AG20443 (cell line): ENCODE results near the gene LYRM4.
"Not testable (repeated sequence)": the region's sequence is repeated elsewhere in the genome, so short reads cannot be mapped to it uniquely, and the experiment has no call there.

Experiments used
- DNase-seq: peaks from one replicate; pipeline ENCODE4 v3.0.0; 2012; ENCODE audit warnings: low spot score, mixed read lengths

Gene LYRM4

DNA sequence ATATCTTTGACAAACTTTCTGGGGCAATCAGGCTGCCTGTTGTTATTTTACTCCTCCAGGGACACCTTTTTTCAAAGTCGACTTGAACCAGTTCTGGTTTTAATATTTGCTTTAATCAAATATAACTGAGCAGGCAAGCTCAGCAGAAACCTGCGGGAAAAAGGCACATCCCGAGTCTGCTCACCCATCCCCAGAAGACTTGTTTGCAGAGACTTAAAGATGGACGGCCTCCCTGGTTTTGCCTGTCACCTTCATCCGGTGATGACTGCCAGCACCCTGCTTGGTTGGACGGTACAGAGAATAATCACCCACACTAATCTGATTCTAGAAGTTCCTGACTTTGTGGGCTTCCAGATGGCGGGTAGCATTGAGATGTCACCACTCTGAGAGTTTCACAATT, 138.8 kb downstream of the LYRM4 start:
- no peak for DNase-seq

DNA sequence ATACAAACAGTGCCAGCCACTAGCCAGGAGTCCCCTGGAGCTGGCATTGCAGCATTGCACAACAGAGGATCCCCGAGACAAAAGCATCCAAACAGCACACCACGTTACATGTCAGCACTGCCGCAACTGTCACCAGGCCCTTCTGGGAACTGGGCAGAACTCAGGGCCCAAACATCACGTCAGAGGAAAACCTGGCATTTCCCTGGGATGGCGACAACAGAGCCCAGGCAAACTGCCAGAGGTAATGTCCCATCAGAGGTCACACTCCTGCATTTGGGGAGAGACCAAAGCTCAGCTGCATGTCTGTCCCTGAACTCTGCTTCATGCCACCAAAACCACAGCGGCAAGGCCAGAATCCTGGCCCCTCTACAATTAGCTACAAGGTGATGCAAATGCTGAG, 139.3 kb downstream of the LYRM4 start:
- no peak for DNase-seq

DNA sequence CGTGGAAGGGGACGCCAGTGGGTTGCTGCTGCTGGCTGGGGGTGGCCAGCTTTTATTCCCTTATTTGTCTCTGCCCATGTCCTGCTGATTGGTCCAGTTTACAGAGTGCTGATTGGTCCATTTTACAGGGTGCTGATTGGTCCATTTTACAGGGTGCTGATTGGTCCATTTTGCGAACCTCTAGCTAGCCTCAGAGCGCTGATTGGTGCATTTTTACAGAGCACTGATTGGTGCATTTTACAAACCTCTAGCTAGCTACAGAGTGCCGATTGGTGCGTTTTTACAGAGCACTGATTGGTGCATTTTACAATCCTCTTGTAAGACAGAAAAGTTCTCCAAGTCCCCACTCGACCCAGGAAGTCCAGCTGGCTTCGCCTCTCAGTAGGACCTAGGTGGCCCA, 140.2 kb downstream of the LYRM4 start:
- not testable (repeated sequence) for DNase-seq

DNA sequence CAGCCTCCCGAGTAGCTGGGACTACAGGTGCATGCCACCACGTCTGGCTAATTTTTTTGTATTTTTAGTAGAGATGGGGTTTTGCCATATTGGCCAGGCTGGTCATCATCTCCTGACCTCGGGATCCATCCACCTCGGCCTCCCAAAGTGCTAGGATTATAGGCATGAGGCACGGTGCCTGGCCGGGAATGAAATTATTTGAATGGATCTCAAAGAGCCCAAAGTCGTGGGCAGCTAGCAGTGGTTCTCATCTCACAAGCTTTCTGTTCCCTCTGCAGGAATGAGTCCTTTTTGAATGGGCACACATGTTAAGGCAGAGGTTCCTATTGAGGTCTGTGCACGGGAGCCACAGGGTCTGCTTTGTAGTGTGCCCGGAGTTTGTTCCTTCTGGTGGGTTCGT, 140.7 kb downstream of the LYRM4 start:
- DNase-seq = no peak

DNA sequence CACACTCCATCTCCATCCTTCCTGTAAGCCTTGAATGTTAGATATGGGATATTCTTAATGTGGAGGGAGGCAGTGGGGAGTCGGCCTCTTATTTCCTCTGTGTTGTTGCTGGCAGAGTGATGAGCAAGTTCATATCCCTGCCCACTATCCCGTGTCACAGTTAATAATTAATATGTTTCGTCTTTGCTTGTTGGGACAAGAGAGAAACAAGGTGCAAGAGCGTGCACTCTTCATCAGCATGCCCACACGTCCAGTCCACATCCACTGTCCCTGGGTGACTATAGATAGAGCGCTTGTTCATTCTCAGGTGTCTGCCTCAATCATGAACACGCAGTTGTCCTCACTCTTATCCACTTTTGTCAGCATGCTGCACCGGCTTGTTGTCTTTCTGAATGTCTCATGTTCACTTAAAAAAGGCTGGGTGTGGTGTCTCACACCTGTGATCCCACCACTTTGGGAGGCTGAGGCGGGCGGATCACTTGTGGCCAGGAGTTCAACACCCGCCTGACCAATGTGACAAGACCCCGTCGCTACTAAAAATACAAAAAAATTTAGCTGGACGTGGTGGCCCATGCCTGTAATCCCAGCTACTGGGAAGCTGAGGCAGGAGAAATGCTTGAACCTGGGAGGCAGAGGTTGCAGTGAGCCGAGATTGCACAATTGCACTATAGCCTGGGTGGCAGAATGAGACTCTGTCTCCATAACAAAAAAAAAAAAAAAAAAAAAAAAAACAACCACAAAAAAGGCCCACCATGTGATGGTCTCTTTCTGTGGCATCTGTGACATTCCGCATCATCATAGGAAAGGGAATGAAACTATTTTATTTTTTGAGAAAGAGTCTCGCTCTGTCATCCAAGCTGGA, 141.4 kb downstream of the LYRM4 start:
- no peak for DNase-seq

DNA sequence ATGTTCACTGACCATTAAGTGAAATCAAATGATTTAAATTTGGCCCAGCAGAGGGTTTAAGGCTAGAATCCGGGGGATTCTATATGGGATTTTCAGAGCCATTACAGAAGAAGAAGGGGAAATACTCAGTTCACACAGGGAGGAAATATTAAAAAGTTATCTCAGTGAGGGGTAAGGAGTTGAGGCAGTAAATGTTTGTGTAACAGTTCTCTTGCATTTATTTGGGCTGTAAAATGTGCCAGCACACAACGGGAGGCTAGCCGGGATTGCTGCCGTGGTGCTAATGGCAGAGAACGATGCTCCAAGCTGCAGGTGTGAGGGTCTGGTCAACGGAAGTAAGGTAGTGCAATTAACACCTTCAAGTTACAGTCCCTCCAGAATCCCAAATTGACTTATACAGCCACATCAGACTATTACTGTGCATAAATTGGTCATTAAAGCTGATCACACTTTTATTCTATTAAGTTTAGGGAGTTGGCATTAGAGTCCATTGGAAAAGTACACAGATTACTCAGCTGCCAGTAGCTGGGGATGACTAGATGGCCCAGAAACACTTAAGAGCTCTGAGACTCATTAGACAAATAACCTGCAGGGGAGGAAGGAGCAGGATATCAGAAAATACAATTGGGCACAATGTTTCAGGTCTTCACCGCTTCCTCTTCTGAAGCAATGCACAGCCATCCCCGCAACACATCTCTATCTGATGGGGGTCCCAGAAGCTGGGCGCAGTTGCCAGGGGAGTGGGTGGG, 144.3 kb downstream of the LYRM4 start:
- DNase-seq = no peak

DNA sequence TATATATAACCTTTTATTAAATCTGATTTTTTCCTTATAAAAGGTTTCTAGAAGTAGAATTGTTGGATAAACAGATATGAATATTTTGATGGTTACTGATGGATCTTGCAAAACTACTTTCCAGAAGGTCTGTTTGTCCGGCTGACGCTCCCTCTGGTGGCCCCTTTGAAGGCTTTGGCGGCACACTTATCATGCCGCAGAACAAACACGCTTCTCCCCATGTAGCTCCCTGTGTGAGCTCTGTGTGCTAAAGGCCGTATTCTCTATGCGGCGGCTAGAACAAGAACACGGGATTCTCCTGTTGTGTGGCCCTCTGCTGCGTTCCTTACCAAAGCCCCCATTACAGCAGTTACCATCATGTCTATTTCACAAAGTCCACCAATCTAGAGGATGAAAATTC, 145.6 kb downstream of the LYRM4 start:
- DNase-seq = peak; percentile 75

DNA sequence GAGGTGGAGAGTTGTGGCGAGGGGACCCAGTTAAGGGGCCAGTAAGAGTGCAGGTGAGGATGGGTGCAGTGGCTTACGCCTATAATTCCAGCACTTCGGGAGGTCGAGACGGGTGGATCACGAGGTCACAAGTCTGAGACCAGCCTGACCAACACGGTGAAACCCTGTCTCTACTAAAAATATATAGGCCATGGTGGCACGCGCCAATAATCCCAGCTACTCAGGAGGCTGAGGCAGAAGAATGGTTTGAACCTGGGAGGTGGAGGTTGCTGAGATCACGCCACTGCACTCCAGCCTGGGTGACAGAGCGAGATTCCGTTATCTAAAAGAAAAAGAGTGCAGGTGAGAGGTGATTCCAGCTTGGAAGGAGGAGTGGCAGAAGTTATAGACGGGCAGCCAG, 147.7 kb downstream of the LYRM4 start:
- DNase-seq = no peak

DNA sequence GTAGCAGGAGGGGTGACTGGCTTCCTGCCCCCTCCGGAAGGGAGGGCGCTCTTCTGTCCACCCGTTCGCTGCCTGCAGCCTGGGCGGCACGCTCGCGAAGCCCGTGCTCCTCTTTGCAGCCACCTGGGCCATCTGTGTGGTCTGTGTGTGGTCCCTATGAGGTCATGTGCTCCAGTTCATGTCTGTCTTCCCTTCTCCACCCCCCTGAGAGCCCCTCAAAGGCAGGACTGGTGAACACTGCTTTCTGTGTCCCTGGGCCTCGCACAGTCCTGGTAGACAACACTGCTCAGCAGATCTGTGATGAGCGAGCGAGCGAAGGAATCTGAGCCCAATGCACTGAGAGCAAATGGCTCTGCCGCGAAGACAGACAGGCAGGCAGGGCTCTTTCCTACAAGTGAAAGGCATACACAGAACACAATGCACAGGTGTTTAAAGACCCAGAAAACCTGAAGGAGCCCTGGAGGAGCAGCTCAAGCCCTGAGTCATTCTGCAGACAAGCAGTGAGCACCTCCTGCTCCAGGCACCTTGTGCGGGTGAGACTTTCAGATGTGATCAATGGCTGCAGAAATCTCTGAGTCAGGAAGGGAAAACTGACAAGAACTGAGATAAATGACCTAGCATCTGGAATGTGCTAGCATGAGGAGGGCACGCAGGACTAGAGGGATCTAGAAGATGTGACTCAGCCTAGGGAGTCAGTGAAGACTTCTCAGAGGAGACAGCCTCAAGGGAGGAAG, 148.5 kb downstream of the LYRM4 start:
- DNase-seq = peak; percentile 40

DNA sequence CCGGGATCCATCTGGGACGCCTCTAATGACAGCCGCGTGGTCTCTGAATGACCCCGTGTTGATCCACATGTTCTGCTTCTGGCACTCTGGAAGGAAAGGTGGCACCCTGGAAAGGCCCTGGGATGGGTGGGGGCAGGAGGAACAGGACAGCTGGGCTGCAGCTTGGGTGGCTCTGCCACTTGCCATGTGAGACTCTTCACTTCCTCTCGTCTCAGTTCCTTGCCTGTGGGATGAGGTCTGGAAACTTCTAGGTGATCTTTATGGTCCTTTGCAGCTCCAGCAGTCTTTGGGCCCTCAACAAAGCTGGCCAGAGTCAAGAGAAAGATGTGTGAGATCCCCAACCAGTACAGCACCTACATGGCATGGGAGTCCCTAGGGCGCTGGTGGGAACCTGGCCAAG, 149.1 kb downstream of the LYRM4 start:
- DNase-seq = no peak

DNA sequence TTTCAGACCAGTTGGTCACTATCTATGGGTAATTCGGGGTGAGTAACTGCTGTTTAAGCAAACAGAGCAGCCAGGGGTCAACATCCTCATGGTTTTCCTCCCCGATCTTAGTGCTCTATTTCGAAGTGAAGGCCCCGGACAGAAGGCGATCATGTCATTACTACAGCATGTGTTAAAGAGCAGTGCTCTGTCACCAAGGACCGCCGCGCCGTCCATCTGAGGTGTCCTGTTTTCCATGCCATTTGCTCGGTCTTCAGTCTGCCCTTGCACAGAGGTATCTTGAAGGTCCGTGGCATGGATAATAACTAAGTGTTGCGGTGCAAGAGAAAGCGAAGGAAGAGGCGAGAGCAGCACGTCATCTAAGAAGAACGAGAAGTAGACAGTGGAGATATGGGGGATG, 150.5 kb downstream of the LYRM4 start:
- DNase-seq = no peak

DNA sequence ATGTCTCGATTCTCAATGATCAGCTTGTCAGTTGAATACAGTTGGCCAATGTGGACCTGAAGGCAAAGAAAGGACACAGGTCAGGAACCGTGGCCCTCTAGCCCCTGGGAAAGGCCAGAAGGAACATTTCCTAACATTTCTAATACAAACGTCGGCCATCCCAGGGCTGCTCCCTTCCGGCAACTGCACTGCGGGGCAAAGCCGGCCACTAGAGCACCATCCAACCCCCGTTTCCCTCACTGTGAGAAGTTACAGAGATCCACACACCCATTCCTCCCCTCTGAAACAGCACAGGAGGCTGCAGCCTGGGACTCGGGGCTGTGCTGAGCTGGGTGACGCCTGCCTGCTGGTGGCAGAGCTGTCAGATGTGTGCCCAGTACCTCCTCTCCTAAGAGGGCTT, 151.3 kb downstream of the LYRM4 start:
- DNase-seq = no peak

DNA sequence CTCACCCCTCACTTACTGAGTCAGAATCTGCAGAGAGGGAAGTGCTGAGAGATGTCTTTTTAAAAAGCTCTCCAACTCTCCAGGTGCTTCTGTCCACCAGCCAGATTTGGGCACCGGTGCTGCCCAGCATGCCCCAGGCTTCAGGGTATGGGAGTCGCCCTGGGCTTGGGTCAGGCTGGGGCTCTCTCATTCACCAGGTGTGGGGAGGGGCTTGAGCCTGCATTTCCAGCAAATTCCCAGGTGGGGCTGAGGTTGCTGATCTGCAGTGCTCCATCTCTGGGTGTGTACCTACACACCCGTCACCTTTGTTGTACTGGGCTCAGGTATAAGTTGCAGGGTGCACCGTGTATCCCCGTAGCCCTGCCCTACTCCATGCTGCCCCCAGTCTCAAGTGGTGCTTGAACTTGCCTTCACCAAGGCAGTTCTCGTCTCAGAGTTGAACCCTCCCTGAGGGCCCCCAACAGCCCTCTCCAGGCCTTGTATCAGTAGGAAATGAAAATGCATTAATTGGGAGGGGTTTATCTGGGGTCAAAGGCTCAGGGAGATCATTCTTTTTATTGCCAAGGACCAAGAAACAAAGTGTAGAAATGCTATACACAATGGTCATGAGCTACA, 152.1 kb downstream of the LYRM4 start:
- no peak for DNase-seq

DNA sequence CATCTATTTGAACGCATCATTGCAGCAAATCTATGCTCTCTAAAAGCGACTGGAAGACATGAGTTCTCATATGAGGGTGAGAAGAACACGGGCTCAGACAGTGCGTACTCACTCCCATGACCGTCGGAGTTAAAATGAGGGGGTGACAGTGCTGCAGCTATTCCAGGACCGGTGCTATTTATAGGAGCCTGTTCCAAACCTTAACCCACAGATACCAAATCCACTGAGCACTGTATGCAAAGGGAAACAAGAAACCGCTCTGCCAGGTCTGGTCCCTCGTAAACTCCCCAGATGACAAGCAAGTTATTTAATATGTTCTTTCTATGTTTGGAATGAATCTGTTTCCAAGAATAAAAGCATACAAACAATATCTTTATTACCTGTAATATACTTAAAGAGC, 152.7 kb downstream of the LYRM4 start:
- no peak for DNase-seq

DNA sequence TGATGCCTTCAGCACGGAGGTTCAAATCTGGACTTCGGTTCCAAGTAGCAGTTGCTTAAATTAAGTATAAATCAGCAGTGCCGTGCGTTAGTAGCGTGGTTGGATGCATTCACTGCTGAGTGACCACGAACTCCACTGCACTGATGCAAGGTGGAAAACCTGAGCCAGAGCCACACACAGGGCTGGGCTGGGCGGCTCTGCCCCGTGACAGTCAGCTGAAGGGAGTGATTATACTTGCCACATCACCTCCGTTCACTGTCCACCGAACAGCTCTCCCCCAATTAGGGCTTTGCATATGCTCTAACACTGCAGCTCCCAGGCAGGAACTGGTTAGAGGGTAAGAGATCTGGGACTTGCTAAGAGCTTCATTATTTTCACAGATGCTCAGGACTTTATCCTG, 153.4 kb downstream of the LYRM4 start:
- DNase-seq = no peak

DNA sequence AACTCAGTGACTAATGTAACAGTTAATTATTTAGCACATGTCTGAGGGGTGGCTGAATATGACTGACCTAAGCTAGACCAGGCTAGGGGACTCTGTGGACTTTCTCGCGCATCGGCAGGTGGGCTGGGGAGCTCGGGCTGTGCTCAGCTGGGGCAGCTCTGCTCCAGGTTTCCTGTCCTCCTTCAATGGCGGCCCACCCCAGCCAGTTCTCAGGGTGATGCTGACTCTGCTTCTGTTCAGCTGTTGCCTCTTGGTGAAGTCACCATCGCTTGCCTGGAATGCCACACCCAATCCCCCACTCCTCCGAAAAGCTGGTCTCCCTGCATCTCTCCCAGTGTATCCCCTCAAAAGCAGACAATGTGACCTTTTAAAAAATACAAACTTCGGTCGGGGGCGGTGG, 155.6 kb downstream of the LYRM4 start:
- DNase-seq = no peak

DNA sequence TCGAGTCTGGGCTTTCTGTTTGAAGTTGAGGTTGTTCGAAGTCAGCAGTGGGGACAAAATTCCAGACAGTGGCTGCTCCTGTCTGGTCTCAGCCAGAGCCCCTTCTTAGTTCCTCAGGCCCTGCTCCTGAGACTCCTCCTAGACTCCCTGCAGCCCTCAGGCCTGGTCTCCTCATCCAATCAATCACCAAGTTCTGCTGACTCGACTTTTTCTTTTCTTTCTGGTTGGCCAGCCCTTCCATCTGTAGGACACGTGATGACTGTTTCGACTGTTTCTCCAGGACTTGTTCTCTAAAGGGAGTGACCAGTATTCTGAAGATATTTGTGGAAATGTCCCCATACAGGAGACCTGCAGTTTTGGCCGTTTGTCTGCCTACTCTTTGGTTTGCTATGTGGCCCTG, 156.1 kb downstream of the LYRM4 start:
- DNase-seq = no peak

DNA sequence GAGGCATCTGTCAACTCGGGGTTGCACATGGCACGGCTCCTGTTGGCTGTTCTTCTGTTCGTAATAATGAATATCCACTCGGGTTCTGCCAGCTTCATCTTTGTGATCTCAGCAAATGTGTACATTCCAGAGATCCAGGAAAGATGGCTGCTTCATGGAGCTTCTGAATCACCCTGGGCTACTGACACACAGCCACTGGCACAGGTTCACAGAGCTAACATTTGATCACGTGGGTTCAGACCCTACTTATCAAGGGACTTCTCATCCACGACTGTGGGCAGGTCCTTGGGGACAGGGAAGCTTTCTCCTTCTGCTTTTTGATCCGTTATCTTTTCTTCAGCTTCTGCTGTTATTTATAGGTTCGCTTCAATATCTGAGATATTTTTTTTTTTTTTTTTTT, 157.5 kb downstream of the LYRM4 start:
- DNase-seq = no peak

DNA sequence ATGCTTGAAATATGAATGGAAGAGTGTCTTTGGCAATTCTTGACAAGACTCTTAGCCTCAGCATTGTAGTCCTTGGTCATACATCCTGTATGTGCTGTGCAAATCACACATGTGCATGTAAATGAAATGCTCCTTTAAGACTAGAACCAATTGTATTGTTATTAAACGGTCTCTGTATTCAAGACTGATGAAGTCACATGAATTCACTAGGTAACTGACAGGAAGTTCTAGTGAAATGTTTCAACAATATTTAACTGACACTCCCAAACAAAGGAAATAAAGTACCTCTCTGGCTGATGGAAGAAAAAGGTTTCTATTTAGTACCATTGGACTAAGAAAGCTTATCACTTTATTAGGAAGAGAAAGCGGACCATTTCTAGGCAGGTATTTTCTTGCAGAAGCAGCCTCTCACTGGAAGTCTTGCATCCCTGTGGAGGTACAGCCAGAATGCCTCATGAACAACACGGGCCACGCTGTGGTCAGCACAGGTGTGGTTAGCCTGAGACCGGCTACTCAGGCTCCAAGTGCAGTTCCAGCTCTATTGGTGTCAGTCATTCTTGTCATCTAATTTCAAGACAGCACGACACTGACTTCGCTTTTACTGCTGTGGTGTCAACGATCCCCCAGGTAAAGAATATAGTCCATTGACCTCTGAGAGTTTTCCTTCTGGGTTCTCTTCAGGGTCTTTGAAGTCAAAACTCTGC, 158.3 kb downstream of the LYRM4 start:
- DNase-seq = no peak

DNA sequence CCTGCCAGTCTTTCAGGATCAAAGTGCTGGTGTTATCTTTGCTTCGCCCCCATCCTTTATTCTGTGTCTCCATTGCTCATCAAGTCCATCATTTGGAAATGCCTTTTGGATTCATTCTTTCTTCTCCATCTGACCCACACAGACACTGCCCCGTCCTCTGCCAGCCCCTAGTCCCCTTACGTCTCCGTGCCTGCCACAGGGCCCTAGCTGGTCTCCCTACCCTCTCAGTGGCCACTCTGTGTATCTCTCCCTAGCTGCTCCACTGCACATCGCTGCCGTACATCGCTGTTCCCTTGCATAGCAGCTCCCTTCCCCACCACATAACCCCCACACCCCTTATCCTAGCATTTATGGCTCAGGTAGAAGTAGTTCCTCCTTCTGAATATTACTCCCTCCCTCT, 159.9 kb downstream of the LYRM4 start:
- DNase-seq = no peak

DNA sequence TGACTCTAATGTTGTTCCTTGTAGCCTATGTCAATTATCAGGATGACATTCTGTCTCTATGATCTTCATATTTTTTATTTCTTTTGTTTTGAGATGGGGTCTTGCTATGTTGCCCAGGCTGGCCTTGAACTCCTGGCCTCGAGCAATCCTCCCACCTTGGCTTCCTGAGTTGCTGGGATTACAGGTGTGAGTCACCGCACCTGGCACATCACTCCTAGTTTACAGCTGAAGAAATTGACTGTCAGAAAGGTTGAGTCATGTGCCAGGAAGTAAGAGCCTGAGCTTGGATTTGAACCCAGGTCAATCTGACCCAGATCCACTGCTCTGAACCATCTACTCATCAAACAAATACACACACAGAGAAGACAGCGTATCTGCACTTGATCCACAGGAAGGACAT, 161.2 kb downstream of the LYRM4 start:
- DNase-seq = no peak
